ENCODE results near the gene SOCS7.
A peak's percentile ranks its signal among the peaks of the same experiment; 100 is the strongest.

Gene SOCS7

DNA sequence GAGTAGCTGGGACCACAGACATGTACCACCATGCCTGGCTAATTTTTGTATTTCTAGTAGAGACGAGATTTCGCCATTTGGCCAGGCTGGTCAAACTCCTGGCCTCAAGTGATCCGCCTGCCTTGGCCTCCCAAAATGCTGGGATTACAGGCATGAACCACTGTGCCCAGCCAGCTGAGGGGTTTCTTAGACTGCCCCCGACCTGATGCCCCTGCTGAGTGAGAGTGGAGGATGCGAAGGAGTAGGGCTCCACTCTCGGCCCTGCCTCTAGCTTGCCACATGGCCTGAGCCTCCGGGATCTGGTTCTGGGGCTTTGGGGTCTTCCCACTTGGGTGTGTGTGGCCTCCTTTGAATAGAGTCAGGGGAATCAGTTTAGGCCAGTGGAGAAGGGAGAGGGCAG is 18.9 kb upstream of the SOCS7 start:
- no peak overlapping the region for H3K4me3 Mint-ChIP-seq
- no peaks in the 10 kb centered on the region for H3K9me3 Mint-ChIP-seq
- H3K27ac Mint-ChIP-seq, result no peak overlapping the region
- no peaks in the 10 kb centered on the region for H3K4me1 Mint-ChIP-seq
- TF ChIP-seq, protein P1, sequence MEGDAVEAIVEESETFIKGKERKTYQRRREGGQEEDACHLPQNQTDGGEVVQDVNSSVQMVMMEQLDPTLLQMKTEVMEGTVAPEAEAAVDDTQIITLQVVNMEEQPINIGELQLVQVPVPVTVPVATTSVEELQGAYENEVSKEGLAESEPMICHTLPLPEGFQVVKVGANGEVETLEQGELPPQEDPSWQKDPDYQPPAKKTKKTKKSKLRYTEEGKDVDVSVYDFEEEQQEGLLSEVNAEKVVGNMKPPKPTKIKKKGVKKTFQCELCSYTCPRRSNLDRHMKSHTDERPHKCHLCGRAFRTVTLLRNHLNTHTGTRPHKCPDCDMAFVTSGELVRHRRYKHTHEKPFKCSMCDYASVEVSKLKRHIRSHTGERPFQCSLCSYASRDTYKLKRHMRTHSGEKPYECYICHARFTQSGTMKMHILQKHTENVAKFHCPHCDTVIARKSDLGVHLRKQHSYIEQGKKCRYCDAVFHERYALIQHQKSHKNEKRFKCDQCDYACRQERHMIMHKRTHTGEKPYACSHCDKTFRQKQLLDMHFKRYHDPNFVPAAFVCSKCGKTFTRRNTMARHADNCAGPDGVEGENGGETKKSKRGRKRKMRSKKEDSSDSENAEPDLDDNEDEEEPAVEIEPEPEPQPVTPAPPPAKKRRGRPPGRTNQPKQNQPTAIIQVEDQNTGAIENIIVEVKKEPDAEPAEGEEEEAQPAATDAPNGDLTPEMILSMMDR (IDR thresholded peaks at IDR 0.05; ENCODE audit: unreplicated experiment in 3 of 3), result no peak
- H3K36me3 Mint-ChIP-seq (ENCODE audit: low read depth), result no peaks in the 10 kb centered on the region
- peaks cover 33% of the 10 kb centered on the region for H3K27me3 Mint-ChIP-seq (ENCODE audit: low read depth)

DNA sequence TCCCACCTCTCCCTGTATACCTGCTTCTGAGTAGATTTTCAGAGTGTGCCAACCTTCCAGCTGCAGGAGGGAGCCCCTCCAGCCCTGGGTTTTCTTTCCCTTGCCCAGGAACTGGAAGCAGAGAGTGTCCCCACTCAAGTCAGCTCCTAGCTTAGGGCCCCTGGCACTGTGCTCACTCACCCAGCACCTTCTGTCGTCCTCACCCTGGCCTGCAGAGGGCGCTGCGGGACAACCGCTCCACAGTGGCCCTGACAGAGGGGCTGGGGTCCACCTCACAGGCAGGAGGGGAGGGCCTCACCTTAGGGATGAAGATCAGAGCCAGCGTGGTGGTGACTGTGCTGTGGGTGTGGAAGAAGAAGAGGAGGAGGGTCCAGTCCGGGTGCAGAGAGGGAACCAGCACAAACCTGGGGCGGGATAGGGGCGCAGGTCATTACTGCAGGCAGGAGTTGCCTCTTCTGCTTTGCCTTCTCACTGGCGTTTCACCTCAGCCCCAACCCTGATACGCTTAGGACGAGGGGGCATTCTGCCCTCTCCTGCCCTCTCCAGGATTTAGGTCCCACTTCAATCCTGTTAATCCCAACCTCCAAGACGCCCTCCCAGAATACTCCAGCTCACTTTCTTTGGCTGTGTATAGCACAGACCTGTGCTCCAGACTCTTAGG is 17.9 kb upstream of the SOCS7 start:
- Mint-ChIP-seq H3K9me3 (no peaks in the 10 kb centered on the region), H3K4me3 (no peak overlapping the region), H3K27ac (no peak overlapping the region), H3K36me3 (ENCODE audit: low read depth) (no peaks in the 10 kb centered on the region), H3K4me1 (no peaks in the 10 kb centered on the region), H3K27me3 (ENCODE audit: low read depth) (peaks cover 34% of the 10 kb centered on the region)
- TF ChIP-seq, protein P1 (IDR thresholded peaks at IDR 0.05; ENCODE audit: unreplicated experiment in 3 of 3), result peak; percentile 30 to 48 (median 39)

DNA sequence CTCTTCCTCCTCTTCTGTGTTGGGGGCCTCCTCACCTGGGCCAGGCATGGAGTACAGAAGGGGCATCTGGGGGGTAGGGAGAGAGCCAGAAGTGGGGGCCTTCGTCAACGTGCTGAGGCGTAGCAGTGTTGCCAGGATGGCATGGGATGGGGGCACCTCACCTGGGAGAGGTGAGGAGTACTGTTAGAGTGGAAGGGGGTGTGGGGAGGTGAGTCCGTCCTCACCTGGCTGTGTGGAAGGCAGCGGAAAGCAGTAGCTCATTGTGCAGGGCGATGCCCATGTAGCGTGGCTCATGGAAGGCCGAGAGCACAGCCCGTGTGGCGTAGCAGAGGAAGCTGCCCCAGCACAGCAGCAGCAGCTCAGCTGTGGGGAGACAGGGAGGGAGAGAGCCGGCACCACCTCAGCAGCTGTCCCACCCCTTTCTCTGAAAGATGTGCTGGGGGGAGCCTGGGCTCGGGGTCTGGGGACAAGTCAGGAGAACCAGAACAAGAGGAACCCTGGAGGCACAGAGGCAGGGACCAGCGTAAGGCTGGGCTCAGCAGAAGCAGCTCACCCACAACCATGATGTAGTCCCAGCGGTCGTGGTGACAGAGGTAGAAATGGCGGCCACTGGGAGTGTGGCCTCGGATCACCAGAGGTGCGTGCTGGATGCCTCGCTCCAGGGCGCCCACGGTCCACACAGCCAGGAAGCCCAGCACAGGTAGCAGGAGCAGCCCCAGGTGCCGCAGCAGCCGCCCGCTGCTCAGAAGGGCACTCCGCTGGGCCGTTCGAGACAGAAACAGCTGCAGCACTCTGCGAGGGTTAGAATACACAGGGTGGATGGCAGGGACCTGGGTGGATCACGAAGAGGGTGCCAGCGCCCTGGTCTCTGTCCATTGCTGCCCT is 16.9 kb upstream of the SOCS7 start:
- Mint-ChIP-seq H3K4me3 (no peak overlapping the region), H3K4me1 (no peaks in the 10 kb centered on the region), H3K27ac (no peak overlapping the region), H3K27me3 (ENCODE audit: low read depth) (peaks cover 42% of the 10 kb centered on the region), H3K36me3 (ENCODE audit: low read depth) (no peaks in the 10 kb centered on the region), H3K9me3 (no peaks in the 10 kb centered on the region)
- TF ChIP-seq, protein P1 (IDR thresholded peaks at IDR 0.05; ENCODE audit: unreplicated experiment in 3 of 3), result no peak

DNA sequence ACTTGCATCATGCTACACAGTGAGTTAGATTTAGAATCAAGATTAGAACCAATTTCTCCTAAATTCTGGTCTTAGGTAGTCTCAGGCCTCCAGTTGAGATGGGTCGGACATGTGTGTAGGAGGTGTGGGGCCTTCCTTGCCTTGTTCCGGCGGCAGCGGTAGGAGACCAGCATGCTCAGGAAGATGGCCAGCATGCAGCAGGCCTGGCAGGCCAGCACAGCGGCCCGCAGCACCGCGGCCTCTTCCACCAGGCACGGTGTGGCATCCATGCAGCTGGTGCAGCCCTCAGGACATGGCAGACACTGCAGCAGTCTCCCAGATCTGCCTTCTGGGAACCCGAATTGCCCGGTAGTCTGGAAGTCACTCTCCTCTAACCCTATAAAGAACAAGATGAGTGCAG is 14.8 kb upstream of the SOCS7 start:
- no peaks in the 10 kb centered on the region for H3K9me3 Mint-ChIP-seq
- no peak overlapping the region for H3K4me3 Mint-ChIP-seq
- H3K27ac Mint-ChIP-seq, result no peak overlapping the region
- no peaks in the 10 kb centered on the region for H3K36me3 Mint-ChIP-seq (ENCODE audit: low read depth)
- TF ChIP-seq, protein P1 (IDR thresholded peaks at IDR 0.05; ENCODE audit: unreplicated experiment in 3 of 3), result no peak
- peaks cover 31% of the 10 kb centered on the region for H3K27me3 Mint-ChIP-seq (ENCODE audit: low read depth)
- H3K4me1 Mint-ChIP-seq, result no peaks in the 10 kb centered on the region

DNA sequence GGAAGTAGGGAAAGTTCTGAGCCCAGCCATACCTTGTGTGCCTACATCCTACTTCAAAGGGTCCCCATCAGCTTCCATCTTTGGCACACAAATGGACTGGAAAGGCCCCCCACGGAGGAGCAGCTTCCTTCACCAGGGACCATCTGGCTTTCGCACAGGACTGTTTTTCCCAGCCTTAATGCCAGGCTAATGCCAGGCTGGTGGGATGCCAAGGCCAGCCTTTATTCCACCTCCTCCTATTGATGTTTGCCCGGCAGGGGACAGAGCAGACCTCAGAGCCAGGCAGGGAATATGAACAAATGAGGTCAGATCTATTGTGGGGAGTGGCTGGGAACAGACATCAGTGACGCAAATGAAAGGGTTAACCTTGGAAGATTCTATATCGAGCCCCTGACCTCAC is 13.6 kb upstream of the SOCS7 start:
- H3K4me1 Mint-ChIP-seq, result no peaks in the 10 kb centered on the region
- H3K27me3 Mint-ChIP-seq (ENCODE audit: low read depth), result peaks cover 29% of the 10 kb centered on the region
- H3K4me3 Mint-ChIP-seq, result no peak overlapping the region
- no peak overlapping the region for H3K27ac Mint-ChIP-seq
- no peaks in the 10 kb centered on the region for H3K36me3 Mint-ChIP-seq (ENCODE audit: low read depth)
- TF ChIP-seq, protein P1 (IDR thresholded peaks at IDR 0.05; ENCODE audit: unreplicated experiment in 3 of 3), result no peak
- H3K9me3 Mint-ChIP-seq, result no peaks in the 10 kb centered on the region

Data from nephron (organoid).